Esophagus muscularis mucosa (tissue), 3 donors: Measurements from ENCODE around the gene ATG10.

ENCODE experiments used
- POLR2AphosphoS5 ChIP-seq, 2 donors: sonication (generic); formaldehyde crosslinking; IDR thresholded peaks; one replicate each; pipeline ENCODE4 v1.6.1; 2017; ENCODE audit warnings: antibody characterized with exemption in 2 of 2
- TF ChIP-seq, protein P1 (sequence below), 3 experiments: fragments of 200-600 bp in 2 of 3; fragments of 450-650 bp in 1 of 3; sonication (generic) in 2 of 3; IDR thresholded peaks; one replicate each; pipeline ENCODE4 v1.5.1; 2017 to 2019; ENCODE audit warnings: antibody characterized with exemption in 3 of 3, mild to moderate bottlenecking in 2 of 3, moderate library complexity in 1 of 3

DNA sequence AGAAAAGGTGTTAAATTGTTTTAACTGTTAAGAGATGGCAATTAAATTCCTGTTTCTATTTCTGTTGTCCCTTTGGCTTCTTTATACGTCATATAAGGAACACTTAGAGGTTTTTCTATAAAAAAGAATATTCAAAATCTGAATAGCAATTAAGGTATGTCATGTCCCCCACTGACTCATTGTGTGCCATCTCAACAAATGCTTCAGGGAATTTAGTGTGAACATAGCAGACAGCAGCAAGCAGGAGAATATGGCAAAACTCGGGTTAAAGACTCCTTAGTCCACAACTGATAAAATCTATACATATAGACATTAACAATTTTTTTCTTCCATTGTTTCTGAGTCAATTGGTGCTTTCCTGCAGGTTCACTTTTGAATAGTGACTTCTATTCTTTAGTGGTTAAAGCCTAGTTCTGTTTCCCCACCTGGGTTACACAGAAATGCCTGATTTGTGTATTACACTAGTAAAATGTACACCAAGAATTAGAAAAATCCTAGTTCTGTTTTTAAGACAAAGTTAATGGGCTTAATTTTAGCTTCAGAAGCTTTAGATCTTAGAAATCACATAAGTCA is 324.2 kb downstream of the ATG10 start:
- TF ChIP-seq, protein P1, sequence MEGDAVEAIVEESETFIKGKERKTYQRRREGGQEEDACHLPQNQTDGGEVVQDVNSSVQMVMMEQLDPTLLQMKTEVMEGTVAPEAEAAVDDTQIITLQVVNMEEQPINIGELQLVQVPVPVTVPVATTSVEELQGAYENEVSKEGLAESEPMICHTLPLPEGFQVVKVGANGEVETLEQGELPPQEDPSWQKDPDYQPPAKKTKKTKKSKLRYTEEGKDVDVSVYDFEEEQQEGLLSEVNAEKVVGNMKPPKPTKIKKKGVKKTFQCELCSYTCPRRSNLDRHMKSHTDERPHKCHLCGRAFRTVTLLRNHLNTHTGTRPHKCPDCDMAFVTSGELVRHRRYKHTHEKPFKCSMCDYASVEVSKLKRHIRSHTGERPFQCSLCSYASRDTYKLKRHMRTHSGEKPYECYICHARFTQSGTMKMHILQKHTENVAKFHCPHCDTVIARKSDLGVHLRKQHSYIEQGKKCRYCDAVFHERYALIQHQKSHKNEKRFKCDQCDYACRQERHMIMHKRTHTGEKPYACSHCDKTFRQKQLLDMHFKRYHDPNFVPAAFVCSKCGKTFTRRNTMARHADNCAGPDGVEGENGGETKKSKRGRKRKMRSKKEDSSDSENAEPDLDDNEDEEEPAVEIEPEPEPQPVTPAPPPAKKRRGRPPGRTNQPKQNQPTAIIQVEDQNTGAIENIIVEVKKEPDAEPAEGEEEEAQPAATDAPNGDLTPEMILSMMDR (IDR thresholded peaks at IDR 0.05): no peak
- no peak for TF ChIP-seq POLR2AphosphoS5 (IDR thresholded peaks at IDR 0.05)
